Dermis blood vessel endothelial cell (primary cell): ENCODE data around the gene ARHGEF19. TPM values are rescaled to one million over a fixed set of nuclear protein-coding genes. Genes with fewer than 3 reads are reported as not detected.
"Not testable (repeated sequence)": the region's sequence is repeated elsewhere in the genome, so short reads cannot be mapped to it uniquely, and the experiment has no call there.

Experiments used
- DNase-seq: peaks from one replicate; pipeline ENCODE4 v3.0.0; 2010
- total RNA-seq: library from RNA; depleted of rRNA; stranded (reverse); fragments of >200 nt; gene quantifications from 2 replicates; pipeline ENCODE4 v1.2.3, GENCODE V29; 2014

ARHGEF19 gene
- total RNA-seq, 1 donor from 2014 or later: 2.7 TPM

DNA sequence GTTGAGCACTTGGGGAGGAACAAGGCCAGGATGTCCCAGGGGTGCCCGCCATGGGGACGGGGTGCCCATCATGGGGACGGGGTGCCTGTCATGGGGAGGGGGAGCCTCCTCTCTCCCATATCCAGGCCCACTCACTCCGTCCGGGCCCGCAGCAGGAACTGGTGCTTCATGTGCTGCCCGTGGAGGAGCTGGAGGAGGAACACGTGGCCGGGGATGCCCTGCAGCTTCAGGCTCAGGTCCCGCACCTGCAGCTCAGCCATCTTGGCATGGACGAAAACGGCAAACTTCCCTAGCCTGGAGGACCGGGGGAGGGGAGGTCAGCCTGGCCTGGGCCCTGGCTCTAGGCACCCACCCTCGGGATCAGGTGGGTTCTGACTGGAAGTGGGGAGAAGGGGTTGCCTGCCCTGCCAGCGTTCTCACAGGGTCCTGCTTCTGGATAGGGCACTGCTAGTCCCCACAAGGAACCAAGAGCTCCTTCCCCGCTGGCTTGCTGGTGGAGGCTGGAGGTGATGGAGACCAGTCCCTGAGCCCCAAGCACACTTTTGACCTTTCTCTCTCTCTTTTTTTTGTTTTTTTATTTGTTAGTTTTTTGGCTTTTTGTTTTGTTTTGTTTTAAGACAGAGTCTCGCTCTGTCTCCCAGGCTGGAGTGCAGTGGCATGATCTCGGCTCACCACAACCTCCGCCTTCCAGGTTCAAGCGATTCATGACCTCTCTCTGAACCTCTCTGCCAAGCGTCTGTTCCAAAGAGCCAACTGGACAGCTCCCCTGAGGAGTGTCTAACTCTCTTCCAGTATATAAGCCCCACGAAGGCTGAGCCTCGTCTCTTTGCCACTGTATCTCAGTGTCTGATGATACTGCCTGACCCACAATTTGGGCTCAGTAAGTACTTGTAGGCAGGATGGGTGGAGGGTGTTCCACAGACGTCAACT, 9.9 kb downstream of the ARHGEF19 start:
- DNase-seq: no peak

DNA sequence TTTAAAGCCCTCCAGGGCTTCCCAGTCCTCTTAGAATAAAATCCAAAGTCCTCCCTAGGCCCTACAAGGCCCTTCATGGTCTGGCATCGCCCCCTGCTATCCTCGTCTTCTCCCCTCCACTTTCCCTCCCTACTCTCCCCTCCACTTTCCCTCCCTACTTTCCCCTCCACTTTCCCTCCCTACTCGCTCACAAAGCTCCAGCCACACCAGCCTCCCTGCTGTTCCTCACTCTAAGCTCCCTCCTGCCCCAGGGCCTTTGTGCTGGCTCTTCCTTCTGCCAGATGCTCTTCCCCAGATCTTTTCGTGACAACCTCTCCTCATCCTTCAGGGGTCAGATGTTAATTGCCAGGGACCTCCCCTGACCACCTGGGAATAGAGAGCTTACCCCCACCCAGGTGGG, 12.8 kb downstream of the ARHGEF19 start:
- DNase-seq: no peak

DNA sequence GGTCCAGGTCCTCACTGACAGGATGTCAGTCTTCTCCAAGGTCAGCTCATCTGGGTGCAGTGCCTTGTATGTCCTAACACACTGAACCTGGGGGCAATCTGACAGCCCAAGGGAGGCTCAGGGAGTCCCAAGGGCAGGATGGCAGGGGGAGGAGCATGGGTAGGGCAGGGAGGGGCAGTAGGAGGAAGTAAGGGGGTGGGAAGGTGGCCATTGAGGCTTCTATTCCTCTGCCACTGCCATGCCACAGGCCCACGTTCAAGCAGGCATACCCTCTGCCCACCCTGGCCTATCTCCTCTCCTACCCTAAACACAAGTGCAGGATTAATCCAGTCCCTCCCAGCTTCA, 13.3 kb downstream of the ARHGEF19 start:
- no peak for DNase-seq

DNA sequence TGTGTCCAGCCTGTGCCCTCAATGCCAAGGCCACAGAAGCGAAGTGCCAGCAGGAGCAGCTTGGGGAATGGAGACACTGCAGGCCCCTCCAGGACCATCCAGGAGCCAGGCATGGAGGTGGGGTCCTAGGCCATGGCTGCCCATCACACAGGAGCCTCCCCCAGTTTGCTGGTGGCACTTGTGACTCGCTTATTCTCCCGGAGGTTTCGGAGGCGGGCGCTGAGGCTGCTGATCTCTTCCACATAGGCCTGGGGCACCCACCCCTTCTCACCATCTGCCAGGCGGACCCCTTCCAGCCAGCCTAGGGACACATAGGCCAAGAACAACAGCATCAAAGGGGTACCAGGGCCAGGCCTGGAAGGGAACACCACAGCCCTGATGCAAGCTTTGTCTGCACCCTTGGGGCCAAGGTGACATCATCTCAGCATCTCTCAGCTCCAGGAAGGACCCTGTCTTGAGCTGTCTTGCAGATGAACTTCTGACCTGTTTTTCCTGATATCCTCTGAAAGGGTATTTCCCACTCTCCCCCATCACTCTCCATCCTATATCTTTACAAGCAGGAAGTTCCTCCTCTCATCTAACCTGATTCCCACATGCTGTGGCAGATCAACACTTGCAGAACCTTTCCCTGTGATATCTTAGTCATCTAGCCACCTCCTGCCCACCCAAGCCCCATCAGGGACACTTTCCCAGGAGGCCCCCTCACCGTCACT, 13.9 kb downstream of the ARHGEF19 start:
- no peak for DNase-seq

DNA sequence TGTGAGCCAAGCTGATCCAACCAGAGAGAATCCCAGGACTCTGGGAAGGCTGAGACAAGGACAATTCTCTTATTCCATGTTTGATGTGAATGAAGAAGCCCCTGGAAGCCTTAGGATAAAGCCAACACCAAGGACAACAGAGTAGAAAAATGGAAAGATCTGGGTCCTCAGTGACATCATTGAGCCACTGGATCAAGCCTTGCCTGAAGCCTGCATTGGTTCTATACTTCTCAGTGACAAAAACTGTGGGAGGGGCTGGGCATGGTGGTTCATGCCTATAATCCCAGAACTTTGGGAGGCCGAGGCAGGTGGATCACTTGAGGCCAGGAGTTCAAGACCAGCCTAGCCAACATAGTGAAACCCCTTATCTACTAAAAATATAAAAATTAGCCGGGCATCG, 15.6 kb downstream of the ARHGEF19 start:
- no peak for DNase-seq

DNA sequence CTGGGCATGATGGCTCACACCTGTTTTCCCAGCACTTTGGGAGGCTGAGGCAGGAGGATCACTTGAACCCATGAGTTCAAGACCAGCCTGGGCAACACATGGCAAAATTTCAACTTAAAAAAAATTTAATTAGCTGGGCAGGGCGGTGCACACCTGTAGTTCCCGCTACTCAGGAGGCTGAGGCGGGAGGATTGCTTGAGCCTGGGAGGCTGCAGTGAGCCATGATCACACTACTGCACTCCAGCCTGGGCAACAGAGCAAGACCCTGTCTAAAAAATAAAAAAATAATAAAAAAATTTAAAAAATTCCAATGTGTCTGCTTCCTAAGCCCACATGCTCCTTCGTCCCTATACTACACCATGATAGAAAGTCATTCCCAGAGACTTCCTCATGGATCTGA, 16.3 kb downstream of the ARHGEF19 start:
- DNase-seq: not testable (repeated sequence)

DNA sequence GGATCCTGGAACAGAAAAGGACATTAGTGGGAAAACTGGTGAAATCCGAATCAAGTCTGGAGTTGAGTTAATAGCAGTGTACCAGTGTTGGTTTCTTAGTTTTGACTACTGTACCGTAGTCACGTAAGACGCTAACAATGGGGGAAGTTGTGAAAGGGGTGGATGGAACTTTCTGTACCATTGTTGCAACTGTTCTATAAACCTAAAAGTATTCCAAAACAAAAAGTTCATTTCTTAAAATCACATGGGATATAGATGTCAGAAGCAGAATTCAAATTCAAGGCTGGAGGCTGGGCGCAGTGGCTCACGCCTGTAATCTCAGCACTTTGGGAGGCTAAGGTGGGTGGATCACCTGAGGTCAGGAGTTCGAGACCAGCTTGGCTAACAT, 16.9 kb downstream of the ARHGEF19 start:
- DNase-seq: no peak

DNA sequence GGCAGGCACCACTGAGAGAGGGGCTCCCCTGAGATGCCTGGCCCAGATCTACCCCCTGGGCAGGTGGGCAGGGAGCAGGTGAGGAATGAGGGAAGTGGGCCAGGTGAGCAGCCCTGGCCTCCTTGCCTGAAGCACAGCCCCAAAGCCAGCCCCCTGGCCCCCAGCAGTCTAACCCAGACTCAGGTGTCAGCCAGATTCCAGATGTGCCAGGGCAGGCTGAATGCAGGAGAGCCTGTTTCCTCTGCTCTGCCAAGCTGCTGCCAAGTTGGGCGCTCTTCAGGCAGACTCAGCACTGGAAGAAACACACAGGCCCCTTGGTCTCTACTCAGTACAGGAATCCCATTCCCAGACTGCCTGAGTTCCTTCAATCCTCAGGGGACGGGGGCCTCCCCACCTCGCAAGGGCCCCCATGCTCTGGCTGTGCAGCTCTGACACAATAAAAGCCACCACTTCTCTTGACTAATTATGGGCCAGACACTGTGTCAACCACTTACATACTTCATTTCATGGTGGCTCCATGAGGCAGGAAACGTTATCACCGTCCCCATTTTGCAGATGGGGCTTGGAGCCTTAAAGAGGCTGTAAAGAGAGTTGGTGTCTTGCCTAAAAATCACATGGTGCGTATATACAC, 20.4 kb downstream of the ARHGEF19 start:
- DNase-seq: no peak

DNA sequence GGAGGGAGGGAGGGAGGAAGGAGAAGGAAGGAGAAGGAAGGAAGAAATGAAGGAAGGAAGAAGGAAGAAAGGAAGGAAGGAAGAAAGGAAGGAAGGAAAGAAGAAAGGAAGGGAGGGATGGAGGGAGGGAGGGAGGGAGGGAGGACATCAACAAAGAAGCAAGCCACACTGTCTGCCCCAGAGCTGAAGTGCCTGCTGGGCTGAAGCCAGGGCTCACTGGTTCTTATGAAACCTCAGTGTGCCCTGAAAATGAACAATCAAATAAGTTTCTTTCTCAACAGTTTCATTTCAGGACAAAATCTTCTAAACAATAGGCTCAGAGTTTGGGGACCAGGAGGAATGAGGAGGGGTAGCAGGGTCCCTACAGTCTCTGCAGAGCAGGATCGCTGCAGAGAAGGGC, 21.1 kb downstream of the ARHGEF19 start:
- DNase-seq: no peak

DNA sequence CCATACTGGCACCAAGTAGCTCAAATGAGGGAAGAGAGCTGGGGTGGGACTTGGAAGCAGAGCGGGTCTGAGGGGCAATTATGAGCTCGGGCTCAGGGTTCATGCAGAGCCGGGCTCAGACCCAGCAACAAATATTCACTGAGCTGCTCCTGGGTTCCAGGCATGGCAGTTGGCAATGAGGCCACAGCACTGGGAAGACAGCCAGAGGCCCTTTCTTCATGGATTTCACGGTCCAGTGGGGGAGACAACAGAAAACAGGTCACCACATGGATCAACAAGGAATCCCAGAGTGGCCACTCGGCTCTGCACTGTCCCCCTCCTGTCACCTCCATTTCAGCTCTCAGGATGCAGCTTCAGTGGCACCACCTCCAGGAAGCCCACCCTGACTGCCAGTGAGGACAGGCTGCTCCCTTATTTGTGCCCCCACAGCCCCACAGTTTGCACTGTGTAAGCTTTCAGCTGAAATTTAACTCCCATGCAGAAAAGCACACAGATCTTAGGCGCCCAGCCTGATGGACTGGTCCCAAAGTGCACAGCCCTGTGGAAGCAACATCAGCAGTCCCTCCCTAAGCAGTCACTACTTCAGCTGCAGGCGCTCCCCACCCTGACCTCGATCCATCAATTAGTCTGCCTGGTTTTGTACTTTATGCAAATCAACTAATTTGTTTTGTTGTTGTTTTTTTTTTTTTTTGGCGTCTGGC, 22.4 kb downstream of the ARHGEF19 start:
- no peak for DNase-seq

DNA sequence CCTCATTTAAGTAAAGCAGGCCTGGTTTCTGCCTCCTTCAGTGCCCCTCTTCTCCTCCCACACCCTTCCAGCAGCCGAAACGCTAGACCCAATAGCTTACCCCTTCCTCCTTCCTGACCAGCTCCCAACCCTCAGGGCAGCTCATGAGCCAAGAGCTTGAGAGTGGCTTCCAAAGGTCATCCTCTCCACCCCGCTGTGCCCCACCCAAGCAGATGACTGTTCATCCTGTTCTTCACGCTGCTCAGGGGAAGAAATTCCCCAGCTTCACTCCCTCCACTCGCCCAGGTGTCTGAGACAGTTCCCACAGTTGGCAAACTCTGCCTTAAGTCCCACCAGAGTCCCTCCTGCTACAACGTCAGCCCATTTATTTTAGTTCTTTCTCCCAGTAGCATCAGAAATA, 23.4 kb downstream of the ARHGEF19 start:
- DNase-seq: no peak

DNA sequence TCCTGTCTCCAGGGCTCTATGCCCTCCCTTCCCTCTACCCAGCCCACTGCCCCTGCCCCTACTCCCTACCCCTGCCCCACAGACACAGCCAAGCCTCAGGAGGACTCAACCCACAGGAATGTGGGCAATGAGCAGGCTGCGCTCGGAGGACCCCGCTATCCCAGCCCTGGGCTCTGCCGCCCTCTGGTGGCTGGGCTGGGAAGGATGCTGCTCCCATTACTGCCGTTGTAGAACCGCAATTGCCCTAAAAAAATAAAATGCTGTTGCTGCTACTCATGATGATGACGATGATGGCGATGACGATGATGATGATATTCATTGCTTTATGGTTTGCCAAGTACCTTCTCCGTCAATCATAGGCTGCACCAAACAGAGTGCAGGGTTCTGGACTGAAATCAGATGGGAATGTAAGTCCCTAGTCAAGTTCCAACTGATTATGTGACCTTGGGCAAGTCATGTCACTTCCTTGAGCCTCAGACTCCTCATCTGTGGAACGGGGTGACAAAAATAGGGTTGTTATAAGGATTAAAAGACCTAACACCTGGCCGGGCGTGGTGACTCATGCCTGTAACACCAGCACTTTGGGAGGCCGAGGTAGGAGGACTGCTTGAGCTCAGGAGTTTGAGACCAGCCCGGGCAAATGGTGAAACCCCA, 24.6 kb downstream of the ARHGEF19 start:
- DNase-seq: peak; percentile 86

DNA sequence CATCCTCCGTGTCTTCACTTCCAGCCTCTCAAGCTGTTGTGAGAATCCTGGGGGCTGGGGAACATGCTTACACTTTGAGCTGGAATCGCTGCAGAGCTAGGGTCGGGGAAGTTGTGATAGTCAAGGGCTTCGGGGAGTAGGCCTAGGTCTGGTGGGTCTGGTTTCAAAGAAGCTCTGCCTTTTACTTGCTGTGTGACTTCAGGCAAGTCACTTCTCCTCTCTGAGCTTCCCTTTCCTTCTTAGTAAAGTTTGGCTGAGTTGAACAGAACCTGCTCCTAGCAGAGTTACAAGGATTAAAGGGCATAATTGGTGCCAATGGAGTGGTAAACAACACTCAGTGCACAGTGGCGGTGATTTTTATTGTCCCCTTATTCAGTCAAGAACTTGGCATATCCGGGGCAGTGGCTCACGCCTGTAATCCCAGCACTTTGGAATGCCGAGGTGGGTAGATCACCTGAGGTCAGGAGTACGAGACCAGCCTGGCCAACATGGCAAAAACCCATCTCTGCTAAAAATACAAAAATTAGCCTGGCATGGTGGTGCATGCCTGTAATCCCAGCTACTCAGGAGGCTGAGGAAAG, 25.7 kb downstream of the ARHGEF19 start:
- no peak for DNase-seq

DNA sequence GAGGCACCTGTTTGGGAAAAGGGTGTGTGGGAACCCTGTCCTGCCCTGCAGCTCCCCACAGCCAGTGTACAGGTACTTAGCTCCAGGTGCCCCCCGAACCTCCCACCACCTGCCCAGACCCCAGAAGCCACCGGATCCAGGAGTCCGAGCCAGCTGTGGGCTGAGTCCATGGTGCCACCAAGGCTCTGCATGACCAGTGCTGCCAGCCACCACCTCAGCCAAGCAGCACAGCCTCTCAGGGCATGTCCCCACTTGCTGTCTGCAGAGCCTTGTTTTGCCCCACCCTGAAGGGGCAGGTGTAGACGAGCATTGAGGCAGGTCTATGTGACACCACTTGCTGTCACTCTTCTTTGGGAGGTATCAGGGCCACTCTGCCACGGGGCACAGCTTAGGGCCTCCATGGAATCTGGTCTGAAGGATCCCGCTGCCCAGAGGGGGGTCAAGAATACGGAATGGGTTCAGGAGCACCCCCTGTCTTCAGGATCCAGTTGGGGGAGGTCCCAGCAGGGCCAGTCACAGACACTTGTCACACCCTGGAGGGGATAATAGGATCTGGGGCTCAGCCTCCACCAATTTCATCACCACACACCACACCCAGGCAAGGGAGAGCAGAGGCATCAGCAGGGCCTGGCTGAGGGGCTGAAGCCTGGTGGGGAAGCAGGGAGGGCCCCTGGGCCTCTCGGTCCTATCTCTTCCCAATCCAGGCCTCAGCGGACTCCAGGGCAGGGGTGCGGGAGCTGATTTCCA, 27.7 kb downstream of the ARHGEF19 start:
- no peak for DNase-seq

DNA sequence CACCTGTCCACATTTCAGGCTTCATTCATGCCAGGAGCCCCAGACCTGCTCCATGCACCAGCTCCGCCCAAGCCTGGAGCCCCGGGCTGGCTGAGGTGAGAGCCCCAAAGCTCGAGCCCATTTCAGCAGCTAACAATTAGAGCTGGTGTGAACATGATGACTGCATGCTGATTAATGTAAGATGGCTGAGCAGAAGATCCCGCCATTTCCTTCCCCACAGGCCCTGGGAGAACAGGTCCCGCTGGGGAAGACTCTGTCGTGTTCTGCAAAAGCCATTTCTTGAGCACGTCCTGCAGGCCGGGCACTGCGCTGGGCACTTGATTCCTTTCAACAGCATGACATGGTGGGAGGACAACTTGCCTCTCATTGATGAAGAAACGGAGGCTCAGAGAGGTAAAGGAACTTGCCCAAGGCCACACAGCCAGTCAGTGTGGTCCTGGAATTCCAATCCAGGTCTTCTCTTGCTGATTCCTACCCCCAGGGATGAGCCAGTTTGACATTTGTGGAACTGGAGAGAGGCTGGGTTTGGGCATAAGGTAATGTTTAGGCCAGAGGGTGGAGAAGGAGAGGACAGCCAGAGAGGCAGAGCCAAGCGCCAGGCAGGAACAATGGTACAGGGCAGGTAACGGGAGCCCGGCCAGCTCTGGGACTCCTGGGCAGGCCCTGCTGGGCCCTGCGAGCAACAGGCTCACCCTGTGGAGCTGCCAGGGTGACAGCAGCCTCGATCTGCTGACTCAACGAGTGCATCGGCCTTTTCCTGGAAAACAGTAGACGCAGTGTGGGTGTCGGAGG, 28.5 kb downstream of the ARHGEF19 start:
- no peak for DNase-seq

DNA sequence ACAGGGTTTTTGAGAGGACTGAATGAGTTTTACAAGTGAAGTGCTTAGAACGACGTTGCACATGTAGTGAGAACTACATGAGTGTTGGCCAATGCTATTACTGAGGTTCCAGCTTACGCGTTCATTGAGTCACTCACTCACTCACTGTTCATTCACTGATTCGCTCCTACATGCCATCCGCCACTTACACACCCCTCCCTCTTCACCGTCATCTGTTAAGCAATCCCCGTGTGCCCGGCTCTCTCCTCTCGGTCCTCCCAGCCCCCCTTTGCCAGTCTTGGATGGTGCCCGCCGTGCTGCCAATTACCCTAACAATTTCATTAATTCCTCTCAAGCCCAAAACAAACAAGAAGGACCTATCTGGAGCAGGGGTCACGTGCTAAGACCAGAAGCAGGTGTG, 29.3 kb downstream of the ARHGEF19 start:
- no peak for DNase-seq

DNA sequence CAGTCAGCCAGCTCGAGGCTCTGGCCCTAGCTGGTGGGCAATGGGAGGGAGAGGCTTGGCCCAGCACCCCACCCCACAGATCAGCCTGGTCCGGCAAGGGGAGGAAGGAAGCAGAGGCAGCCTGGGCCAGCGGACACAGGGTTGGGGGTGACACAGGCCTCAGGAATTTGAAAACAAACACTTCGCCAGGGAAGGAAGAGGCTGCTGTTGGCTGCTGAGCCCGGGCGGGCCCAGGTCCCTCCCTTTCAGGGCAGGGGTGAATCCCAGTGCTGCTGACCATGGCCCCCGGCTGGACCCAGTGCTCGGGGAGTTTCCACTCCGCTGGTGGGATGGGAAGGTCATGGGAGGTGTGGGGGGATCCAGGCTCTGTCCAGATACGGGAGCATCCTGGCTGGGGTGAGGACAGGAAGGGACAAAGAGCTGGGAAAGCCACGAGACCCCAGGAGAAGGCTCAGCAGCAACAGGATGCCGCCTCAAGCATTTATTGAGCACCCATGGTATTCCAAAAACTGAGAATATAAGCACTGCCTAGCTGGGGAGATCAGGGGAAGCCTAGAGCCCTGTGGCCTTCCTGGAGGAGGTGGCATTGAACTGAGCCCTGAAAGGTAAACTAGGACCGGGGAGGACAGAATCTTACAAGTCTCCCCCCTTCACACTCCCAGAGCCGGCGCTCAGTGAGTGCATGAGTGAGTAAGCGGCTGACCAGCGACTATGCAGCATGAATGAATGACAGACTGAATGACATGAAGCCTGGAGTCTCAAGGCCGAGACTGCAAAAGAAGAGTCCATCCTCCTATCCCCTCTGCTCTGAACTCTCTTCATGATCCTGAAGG, 30.3 kb downstream of the ARHGEF19 start:
- peak; percentile 97 for DNase-seq

DNA sequence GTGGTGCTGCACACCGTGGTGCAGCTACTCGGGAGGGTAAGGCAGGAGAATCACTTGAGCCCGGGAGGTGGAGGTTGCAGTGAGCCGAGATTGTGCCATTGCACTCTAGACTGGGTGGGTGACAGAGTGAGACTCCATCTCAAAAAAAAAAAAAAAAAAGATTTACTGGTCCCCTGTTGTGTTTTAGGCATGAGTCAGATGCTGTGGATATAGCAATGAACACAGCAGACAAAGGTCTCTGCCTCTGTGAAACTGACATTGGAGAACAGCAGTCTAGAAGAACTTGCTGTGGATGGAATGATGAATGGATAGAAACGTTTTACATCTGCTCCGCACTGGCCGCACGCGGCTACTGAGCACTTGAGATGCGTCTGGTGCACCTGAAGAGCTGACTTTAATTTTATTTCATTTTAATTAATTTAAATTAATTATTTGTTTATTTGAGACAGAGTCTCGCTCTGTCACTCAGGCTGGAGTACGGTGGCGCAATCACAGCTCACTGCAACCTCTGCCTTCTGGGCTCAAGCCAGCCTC, 32.1 kb downstream of the ARHGEF19 start:
- no peak for DNase-seq
